Cerebellar cortex (tissue), 1 donor: Measurements from ENCODE around the gene DCC.

ENCODE experiments used
- DNase-seq: peaks from one replicate; pipeline ENCODE4 v3.0.0-alpha.2; 2015; ENCODE audit warnings: low spot score

DCC gene

DNA sequence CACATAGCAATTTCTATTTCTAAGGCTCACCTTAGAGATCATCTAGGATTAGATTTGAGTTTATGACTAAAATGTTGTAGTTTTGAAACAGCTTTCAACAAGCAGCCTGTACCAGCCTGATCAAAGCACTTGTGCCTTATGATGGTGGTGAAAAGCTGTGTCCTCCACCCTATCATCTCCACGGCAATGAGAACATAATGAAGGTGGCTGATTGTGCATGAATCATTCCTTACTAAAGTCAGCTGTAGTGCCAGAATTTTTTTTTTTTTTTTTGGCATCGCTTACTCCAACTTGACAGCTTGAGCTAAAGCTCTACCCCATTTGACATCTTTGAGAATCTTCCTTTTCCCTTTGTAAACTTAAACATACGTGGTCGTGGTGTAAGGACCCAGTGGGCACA lies 86.0 kb downstream of the DCC start:
- DNase-seq = no peak

GRCh38 chr18:52426462-52426861 lies 86.5 kb downstream of the DCC start:
- DNase-seq = no peak

GRCh38 chr18:52427521-52428175 lies 87.7 kb downstream of the DCC start:
- no peak for DNase-seq

- no peak for DNase-seq
Measured at GRCh38 chr18:52431683-52432082, 91.7 kb downstream of the DCC start.

- DNase-seq = no peak
Measured at GRCh38 chr18:52433797-52434196, 93.8 kb downstream of the DCC start.

- no peak for DNase-seq
Measured at GRCh38 chr18:52435301-52435700, 95.3 kb downstream of the DCC start.

- no peak for DNase-seq
Measured at GRCh38 chr18:52437161-52437560, 97.2 kb downstream of the DCC start.

DNA sequence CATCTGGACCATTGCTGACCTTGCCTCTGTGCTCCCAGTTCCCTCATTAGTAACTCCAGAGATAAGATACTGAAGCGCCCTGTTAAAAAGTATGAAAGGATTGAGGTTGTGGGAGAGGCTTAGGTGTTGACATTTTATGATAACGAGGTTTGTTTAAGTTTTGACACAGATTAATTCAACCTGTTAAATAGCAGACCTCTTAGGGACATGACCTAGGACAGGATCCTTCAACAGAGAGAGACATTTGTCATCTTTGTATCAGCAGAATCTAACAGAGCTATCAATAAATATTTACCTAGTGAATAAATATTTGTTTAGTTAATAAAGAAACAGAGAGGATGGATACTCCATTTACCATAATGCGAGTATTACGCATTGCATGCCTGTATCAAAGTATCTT lies 99.5 kb downstream of the DCC start:
- DNase-seq = no peak

GRCh38 chr18:52441794-52442193 lies 101.8 kb downstream of the DCC start:
- DNase-seq = no peak

DNA sequence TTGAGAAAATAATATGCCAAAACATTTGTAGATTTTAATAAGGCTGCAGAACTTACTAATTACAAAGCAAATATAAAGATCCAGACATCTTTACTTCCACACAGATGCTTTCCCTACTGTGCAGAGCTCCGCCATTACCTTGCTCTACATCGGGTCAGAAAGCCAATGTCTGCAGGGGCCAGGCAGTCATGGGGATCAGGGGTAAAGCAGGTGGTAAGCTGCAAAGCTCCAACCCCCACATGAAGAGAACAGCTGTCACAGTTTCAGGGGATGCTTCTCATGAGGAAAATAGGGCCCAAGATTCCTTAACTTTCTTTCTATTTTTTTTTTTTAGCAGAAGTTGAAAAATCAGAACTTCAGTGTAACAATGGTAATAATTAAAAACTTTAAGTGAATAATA lies 102.7 kb downstream of the DCC start:
- DNase-seq = no peak

- no peak for DNase-seq
Measured at GRCh38 chr18:52451256-52451655, 111.3 kb downstream of the DCC start.

DNA sequence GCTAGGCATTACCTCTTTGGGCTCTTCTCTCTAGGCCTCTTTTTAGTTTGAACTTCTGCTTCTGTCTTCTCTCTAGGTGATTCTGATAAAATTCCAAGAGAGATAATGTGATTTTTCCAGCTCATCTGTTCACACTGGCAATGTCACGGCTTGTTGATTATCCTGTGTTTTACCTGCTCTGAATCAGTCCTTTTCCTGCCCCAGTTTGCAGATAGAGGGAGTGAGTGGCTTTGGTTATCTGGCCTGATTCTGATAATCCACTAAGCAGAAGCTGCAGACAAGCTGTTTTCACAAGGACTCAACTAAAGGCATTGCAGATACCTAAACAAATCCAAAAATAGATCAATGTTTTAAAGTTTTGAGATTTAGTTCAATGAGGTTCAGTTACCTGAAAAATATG lies 111.9 kb downstream of the DCC start:
- peak; percentile 20 for DNase-seq

DNA sequence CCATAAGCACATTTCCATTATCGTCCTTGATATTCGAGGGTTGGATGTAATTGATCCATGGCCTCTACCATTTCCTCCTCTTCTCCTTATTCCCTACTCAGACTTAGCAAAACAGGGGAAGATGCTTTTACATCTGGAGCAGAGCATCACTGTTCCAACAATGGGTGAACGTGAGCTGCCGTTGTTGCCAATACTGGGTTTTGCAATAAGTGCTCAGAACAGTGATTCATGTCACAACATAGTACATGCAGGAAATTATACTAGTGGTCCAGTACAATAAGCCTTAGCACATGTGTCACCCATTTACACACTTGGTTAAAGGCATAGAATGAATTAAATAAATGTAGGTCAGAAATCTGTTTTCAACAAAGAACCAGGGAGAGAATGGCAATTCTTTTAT lies 112.4 kb downstream of the DCC start:
- no peak for DNase-seq

DNA sequence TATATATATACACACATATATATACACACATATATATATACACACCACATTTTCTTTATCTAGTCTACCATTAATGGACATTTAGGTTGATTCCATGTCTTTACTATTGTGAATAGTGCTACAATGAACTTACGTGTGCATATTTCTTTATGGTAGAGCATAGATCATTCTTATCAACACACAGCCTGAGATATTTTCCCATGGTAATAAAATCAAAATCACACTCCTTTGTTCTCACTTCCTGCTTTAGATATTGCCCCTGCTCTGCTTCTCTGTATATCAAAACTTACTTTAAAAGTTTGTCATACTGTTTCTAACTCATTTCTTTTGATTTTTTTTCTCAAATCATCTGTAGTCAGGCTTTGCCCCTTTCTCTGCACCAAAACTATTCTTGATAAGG lies 119.9 kb downstream of the DCC start:
- no peak for DNase-seq

DNA sequence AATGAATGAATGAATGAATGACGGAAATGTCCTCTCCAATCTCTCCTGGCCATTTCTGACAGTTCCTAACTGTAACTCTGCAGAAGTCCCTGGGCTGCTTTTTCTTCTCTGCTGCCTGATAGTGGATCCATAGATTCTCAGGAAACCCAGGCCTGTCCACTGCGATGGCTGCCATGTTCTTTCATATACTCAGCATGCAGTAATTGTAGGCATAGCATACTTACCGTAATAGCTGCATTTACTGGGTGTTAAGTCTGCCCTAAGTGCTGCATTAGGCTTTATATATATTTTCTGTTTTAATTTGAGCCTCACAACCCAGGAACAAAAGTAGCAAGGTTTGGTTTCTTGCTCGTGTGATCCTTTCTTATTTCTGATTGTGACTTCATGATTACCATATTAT lies 122.9 kb downstream of the DCC start:
- no peak for DNase-seq

DNA sequence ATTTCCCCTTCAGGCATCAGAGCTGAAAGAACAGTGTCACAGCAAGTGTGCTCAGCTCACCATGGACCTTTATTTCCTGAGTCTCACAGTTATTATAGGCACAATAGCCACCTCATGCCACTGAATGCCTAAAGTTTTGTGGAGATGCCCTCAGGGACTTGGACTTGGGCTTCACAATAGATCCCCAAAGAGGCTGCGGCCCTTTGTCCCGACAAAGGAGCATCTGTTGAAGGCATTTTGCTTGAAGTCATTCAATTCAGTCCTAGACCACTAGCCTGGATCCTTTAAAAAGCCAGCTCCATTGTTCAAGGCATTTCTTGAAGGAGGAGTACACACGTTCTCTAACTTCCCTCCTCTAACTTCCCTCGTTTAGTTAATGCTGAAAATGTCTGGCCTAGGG lies 125.4 kb downstream of the DCC start:
- no peak for DNase-seq

GRCh38 chr18:52468496-52468895 lies 128.5 kb downstream of the DCC start:
- no peak for DNase-seq

DNA sequence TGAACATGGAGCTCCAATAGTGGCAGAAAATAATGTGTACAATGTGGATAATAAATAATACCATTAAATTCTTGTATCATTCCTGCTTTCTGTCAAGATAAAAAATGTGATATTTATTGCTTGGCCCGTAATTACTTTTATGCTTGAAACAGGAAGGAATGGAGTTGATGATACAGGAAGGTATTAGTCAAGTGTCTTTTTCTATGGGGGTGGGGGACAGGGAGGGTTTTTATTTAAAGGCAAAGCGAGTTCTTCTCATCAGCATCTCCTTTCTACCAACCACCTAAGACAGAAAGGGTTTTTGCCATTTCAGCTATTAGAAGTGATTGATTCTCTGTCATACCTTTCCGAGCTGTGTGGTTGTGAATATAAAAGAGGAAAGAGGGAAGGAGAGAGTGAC lies 135.3 kb downstream of the DCC start:
- no peak for DNase-seq

DNA sequence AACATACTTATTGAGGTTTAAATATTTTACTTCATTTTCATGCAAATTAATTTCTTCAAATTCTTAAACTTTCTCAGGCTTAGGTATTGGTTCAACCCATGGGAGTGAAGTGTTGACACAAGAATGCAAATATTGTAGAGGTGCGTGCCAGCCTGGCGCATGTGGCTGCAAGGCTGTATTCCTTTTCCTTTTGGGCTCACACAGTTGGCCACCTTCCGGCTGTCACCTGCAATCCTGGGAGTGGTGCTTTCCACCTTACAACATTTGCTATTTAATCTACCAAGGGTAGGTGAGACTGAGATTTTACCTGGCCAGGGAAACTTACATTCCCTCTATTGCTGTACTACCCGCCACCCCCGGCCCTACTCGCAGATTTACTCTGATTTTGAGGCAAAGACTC lies 141.1 kb downstream of the DCC start:
- DNase-seq = no peak

DNA sequence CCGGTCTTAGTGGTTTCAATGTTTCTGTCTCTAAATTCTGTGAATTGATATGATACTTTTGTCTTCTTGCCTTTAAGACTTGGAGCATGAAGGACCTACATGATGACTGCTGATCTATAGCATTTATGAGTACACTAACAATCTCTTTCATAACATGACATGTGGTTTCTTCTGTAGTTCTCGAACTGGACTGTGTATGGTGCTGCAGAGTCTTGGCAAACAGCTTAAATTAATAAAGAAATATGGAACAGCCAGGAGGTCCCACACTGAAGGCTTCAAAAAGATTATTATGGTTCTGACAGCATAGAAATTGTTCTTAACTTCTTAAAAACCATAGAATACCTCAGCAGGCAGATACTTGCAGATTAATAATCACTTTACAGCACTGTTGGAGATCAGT lies 145.0 kb downstream of the DCC start:
- DNase-seq = no peak

DNA sequence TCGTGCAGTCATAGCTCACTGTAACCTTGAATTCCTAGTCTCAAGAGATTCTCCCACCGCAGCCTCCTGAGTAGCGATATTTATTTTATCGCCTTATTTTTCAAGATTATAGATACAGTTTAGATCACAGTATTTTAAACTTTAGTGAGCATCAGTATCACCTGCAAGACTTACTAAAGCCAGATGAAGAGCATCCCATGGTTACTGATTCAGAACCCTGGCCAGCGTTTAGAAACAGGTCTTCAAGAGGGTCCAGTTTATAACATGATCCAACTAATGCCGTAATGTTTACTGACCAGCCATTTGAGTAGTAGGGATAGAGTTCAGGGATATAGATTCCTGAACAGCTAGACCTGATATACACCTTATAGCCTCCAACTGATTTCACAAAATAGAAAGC lies 146.1 kb downstream of the DCC start:
- no peak for DNase-seq

- DNase-seq = no peak
Measured at GRCh38 chr18:52489396-52490306, 149.7 kb downstream of the DCC start.

DNA sequence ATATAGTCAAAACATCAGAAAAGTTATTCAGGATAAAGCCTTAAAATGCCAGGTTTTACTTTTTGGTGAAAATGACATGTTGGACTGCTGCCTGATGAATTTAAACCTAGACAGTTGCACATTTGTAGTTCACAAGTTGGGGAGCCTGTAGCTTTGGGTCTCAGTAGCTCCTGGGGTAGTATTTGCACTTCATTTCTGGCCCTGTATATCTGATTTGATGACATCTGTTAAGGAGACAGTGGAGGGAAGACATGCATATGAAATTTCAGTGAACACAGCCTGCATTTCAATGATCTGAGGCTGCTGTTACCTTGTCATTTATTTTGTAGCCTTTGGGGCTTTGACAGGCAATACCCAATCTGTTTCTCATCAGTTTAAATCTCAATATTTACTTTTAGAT lies 156.4 kb downstream of the DCC start:
- no peak for DNase-seq

GRCh38 chr18:52499016-52499415 lies 159.0 kb downstream of the DCC start:
- no peak for DNase-seq
